DND-41 (cell line): Measurements from ENCODE around the gene SOX30.

Experiments used
- EZH2 ChIP-seq: IDR thresholded peaks from 3 replicates; pipeline ENCODE4 v1.6.1; 2012; ENCODE audit warnings: borderline replicate concordance, low read depth, mild to moderate bottlenecking, moderate library complexity, low read length, inconsistent platforms; ENCODE audit not compliant: severe bottlenecking
- TF ChIP-seq, protein P1 (sequence below): IDR thresholded peaks from 2 replicates; pipeline ENCODE4 v1.5.1; 2012; ENCODE audit warnings: borderline replicate concordance, low read length, moderate library complexity, mild to moderate bottlenecking; ENCODE audit not compliant: poor library complexity, severe bottlenecking; ENCODE audit errors: extremely low read depth

DNA sequence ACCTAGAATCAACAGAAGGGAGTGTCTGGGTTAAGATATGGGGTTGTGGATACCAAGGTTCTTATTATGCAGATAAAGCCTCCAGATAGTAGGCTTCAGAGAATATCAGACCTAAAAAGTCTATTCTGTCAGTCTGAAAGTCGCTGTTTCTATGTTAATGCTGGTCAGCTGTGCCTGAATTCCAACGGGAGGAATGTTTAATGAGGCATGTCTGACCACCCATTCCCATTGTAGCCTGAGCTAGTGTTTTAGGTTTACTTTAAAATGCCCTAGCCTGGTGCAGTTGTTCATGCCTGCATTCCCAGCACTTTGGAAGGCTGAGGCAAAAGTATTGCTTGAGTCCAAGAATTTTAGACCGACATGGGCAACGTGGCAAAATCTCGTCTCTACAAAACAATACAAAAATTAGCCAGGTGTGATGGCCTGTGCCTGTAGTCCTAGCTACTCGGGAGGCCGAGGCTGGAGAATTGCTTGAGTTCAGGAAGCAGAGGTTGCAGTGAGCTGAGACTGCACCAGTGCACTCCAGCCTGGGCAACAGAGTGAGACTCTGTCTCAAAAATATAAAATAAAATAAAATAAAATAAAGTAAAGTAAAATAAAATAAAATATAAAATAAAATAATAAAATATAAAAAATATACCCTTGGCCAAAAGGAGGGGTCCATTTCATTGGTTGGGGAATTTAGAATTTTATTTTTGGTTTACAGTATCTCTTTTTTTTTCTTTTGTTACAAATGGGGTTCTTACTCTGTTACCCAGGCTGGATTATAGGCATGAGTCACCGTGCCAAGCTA lies 7.8 kb upstream of the SOX30 start:
- TF ChIP-seq, protein P1, sequence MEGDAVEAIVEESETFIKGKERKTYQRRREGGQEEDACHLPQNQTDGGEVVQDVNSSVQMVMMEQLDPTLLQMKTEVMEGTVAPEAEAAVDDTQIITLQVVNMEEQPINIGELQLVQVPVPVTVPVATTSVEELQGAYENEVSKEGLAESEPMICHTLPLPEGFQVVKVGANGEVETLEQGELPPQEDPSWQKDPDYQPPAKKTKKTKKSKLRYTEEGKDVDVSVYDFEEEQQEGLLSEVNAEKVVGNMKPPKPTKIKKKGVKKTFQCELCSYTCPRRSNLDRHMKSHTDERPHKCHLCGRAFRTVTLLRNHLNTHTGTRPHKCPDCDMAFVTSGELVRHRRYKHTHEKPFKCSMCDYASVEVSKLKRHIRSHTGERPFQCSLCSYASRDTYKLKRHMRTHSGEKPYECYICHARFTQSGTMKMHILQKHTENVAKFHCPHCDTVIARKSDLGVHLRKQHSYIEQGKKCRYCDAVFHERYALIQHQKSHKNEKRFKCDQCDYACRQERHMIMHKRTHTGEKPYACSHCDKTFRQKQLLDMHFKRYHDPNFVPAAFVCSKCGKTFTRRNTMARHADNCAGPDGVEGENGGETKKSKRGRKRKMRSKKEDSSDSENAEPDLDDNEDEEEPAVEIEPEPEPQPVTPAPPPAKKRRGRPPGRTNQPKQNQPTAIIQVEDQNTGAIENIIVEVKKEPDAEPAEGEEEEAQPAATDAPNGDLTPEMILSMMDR: no peak
- TF ChIP-seq EZH2: no peak
